ENCODE measurements around the gene TTYH2.

Gene TTYH2

GRCh38 chr17:74216505-74216904 lies 3.1 kb downstream of the TTYH2 start:
- no peak for DNase-seq (ENCODE audit: low read depth)

DNA sequence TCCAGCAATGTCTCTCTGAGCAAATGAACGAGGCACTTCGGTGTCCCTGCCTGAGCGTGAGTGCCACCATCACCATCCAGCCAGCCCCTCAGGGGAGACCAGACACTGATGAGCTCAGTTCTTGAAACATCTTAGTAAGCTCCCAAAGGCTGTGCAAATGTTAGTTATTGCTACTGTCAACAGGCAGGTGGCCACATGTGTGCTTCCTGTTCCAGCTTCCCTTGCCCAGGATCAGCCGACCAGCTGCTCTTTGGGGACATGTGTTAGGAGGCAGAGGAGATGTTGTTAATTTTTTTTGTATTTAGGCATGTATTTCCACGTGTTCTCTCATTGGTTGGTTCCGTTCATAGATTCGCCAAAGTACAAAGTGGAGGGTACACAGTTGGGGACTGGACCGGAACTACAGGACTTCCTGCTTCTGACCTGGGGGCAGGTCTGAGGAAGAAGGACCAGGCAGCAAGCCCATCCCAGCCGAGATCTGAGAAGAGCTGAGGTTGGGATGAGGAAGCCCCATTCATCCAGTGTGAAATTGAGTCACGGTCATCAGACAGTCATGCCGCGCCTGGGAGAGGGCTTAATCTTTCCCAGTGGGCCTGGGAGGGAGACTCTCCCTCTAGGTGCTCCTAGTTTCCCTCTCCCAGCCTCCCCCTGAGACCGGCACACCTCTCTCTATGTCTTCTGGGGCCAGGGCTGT lies 3.8 kb downstream of the TTYH2 start:
- no peak for DNase-seq (ENCODE audit: low read depth)

- DNase-seq (ENCODE audit: low read depth): no peak
Measured at GRCh38 chr17:74217888-74218287, 4.5 kb downstream of the TTYH2 start.

DNA sequence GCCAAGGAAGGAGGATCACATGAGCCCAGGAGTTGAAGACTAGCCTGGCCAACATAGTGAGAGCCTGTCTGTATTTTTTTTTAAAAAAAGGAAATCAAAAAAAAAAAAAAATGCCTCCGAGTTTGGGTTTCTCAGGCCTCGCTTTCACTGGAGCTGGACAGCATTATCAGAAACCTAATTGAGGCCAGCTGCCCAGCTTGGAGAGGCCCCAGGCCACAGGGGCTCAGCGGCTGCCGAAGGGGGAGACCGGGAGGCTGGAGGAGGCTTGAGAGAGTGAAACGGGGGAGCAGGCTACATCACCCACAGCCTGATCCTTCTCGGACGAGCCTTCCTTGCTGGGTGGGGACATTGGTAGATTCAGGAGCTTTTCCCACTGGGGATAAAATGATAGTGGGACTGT lies 5.1 kb downstream of the TTYH2 start:
- DNase-seq (ENCODE audit: low read depth): peak; percentile 30

DNA sequence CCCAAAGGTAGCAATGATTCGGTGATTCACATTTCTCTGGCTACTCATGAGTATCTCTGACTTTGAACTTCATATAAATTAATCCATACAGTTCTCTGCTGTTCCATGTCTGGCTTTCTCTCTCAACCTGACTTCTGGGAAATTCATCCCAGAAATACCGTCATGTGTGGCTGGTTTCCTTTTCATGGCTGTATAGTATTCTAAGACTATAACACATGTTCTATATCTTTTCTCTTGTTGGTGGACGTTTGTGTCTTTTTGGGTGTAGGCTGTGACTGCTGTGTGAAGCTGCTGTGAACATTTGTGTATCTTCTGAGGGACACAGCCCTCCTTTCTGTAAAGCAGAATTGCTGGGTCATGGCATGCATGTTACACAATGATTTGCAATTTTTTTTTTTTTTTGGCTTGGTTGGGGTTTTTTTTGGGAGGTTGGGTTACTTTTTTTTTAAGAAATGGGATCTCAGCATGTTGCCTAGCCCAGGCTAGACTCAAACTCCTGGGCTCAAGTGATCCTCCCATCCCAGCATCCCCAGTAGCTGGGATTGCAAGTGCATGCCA lies 6.3 kb downstream of the TTYH2 start:
- peak; percentile 34 for DNase-seq (ENCODE audit: low read depth)

- DNase-seq (ENCODE audit: low read depth): no peak
Measured at GRCh38 chr17:74220219-74220618, 6.8 kb downstream of the TTYH2 start.

- DNase-seq (ENCODE audit: low read depth): no peak
Measured at GRCh38 chr17:74220946-74221818, 7.8 kb downstream of the TTYH2 start.

DNA sequence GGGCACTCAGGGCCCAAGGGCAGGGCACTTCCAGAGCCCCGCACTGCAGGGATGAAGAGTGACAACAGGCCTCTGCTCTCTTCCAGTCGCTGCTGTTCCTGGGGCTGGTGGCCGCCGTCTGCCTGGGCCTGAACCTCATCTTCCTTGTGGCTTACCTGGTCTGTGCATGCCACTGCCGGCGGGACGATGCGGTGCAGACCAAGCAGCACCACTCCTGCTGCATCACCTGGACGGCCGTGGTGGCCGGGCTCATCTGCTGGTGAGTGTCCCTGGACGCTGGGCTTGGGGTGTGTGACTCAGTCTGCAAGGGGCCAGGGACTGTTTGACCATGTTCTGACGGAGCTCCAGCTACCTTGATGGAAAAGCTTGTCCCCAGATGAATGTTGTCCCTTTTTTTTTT lies 9.0 kb downstream of the TTYH2 start:
- DNase-seq (ENCODE audit: low read depth): no peak

DNA sequence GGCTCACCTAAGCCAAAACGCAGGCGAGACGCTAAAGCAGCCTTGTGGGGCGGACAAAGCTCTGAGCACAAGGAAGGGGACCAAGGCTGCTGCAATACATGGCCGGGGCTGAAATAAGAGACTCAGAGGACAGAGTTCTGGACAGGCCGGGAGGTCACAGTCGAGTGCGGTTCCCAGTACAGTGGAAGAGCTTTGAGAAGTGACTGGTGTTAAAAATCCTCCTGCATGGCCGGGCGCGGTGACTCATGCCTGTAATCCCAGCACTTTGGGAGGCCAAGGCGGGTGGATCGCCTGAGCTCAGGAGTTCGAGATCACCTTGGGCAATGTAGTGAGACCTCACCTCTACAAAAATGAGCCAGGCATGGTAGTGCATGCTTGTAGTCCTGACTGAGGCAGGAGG lies 10.5 kb downstream of the TTYH2 start:
- DNase-seq (ENCODE audit: low read depth): no peak

DNA sequence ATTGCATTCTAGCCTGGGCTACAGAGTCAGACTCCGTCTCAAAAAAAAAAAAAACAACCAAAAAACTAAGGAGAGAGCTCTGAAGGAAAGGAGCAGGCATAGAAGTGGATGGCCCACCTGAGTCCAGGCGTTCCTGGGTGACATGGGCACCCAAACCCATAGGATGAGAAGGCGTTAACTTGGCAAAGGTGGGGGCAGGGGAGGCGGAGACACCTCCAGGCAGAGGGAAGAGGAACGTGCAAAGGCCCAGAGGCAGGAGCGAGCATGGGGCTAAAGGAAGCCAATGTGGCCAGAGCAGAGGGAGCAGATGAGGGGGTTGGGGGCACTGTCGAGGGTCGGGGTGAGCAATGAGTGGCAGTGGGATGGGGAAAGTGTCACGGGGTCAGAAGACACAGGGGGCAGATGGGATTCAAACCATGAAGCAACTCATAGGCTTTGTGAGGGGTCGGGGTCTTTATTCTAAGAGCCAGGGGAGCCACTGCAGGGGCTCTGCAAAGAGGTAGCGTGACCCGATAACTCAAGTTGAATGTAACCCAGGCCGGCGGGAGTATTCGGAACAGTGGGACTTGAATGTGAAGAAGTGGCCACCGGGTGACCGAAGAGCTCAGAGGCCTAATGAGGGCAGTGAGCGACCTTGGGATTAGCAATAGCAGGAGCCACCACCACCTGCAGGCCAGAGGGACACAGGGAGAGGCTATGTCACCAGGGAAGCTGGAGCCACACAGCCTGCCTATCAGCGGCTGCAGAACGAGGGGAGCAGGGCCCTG lies 11.8 kb downstream of the TTYH2 start:
- DNase-seq (ENCODE audit: low read depth): no peak

GRCh38 chr17:74226252-74226651 lies 12.9 kb downstream of the TTYH2 start:
- DNase-seq (ENCODE audit: low read depth): no peak

DNA sequence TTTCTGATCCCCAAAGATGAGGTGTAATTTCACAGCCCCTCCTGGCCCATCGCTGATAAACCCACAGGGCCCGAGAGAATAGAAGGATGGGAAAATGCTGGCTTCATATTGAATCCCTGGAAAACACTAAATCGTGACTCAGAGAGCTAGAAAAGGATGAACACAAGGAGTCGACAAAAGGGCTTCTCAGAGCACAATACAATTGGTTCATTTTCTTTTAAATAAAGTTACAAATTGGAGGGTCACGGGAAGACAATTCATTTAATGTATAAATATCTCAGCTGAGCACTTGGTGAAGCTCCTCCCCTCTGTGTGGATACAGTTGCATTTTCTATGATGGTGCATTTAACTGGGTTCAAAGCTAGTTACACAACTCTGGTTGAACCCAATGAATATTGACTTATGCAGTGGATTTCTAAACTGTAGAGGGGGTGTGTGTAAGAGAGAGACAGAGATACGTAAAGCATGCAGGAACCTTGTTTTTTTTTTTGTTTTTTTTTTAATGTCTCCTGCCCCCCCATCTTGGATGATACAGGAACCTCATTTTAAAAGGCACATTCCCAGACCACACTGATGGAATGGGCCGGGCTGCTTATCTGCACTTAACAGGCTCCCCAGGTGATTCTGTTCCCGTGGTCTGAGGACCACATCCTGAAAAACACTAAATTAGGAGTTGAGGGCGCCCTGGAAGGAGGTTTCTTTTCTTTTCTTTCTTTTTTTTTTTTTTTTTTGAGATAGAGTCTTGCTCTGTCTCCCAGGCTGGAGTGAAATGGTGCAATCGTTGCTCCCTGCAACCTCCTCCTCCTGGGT lies 14.1 kb downstream of the TTYH2 start:
- DNase-seq (ENCODE audit: low read depth): no peak

DNA sequence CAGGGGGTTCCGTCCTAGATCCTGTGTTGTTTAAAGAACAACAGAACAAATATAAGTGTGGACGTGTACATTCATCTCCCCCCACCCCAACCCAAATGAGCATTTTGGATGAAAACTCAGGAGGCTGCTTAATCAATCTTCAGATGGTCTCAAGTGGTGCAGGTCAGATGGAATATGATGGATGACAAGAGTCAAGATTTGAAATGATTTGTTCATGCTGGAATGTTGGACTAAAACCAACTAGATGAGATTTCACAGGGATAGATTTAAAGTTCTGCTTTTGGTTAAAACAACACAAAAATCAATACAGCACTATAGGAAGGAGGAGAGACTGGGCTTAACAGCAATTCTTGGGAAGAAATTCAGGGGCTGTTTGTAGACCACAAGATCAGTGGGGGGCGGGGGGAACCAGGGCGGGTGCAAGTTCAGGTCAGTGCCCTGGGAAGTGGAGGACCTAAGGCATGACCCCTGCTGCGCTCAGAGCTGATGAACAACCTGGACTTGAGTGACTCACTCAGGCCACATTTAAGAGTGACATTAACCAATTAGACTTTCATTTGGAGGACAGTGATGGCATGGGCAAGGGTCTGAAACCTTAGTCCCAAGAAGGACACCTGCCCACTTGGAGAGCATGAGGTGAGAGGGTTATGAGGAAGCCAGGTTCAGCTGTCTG lies 15.1 kb downstream of the TTYH2 start:
- no peak for DNase-seq (ENCODE audit: low read depth)

- DNase-seq (ENCODE audit: low read depth): no peak
Measured at GRCh38 chr17:74230896-74231295, 17.5 kb downstream of the TTYH2 start.

DNA sequence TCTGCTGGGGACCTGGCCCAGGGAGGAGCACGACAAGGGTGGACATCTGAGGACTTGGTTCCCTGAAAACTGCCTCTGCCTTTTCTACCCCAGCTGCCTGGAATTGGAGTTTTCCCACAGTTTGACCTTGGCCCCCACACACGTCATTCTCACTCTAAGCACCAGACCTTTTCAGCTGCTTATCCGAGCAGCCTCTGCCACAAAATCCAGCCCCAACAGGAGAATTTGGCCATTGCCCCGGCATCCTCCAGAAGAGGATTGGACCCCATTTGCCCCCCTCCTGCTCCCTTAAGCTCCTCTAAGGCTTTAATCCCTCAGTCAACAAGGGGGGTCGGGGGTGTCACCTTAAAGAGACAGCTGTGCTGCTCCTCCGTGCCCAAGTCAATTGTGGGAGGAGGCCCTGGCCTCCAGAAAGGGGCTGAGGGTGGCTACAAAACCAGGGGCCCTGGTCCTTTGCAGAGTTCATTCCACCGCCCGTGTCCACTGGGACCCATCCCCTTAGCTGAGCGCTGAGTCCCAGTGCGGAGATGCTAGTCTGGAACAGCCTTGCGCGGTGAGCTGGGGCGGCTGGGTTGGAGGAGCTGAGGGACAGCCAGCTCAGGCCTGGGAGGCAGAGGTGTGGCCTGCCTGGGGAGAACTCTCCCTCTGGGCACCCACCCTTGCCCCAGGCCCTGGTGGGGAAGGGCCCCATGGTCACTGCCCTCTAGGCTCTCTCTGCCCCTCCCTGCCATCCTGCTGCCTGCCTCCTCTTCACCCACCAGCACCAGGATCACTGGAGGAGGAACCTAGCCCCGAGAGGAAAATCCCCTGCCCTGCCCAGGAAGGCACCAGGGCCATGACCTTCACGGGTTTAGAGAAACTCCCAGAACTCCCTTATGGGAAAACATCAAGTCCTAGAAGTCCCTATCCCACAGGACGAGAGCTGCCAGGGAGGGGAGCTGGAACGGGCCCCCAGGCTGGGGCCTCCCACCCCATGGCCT lies 18.8 kb downstream of the TTYH2 start:
- DNase-seq (ENCODE audit: low read depth): no peak

GRCh38 chr17:74233937-74234336 lies 20.6 kb downstream of the TTYH2 start:
- DNase-seq (ENCODE audit: low read depth): no peak

DNA sequence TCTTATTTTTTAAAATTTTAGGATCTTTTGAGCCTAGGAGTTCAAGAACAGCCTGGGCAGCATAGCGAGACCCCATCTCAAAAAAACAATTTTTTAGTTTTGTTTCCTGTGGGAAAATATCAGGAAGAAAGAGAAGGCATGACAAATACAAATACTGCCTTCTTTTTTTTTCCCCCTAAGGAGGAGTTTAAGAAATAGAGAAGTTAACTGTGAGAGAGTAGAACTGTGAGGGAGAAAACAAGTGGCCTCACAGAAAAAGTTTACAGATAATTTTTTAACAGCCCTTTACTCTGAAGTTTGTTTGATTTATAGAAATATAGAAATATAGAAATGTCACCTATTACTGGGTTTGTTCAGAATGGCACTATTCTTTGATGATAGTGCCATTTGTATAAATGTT lies 21.1 kb downstream of the TTYH2 start:
- DNase-seq (ENCODE audit: low read depth): no peak

DNA sequence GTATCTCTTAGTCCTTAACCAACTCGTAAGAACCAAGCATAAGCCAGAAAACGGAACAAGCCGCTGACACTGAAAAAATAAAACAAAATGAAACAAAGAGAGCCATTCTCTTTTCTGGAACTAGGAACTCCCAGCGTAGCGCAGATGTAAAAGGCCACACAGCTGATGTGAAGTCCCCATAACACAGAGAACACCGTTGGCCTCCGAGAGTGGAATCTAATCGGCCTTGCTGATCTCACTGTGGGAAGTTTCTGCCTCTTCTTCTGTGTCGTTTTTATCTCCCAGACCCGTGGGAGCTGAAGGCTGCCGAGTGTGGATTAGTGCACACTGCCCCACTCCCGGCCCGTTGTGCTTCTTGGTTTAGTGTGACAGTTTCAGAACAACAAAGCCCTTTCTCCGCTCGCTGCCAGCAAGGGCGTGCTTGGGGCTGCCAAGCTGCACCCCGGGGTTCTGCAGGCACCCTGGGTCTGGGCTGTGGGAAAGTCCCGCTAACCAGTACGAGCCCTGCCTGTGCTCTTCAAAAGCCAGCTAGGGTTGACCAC lies 21.7 kb downstream of the TTYH2 start:
- no peak for DNase-seq (ENCODE audit: low read depth)

GRCh38 chr17:74235911-74236371 lies 22.6 kb downstream of the TTYH2 start:
- DNase-seq (ENCODE audit: low read depth): no peak
